Ascending aorta (tissue), 2 donors: ENCODE results near the gene COX10. TPM values are rescaled to one million over a fixed set of nuclear protein-coding genes. Genes with fewer than 3 reads are reported as not detected.
A peak's percentile ranks its signal among the peaks of the same experiment; 100 is the strongest.

Experiments used
- DNase-seq, 2 donors: peaks; one replicate each; pipeline ENCODE4 v3.0.0-alpha.2; 2019; ENCODE audit warnings: low spot score in 2 of 2
- H3K27ac ChIP-seq, 2 donors: fragments of 200-600 bp; sonication (generic); one replicate each; pipeline ENCODE4 v1.5.1; 2016 to 2017; ENCODE audit warnings: mild to moderate bottlenecking in 1 of 2
- H3K27me3 ChIP-seq: fragments of 200-600 bp; sonication (generic); one replicate; pipeline ENCODE4 v1.5.1; 2017
- H3K36me3 ChIP-seq, 2 donors: fragments of 200-600 bp; sonication (generic); one replicate each; pipeline ENCODE4 v1.5.1; 2016
- H3K4me1 ChIP-seq, 2 donors: fragments of 200-600 bp; sonication (generic); one replicate each; pipeline ENCODE4 v1.5.1; 2016 to 2017; ENCODE audit warnings: mild to moderate bottlenecking in 1 of 2
- H3K4me3 ChIP-seq, 2 donors: fragments of 200-600 bp; sonication (generic); one replicate each; pipeline ENCODE4 v1.5.1; 2016 to 2017; ENCODE audit warnings: mild to moderate bottlenecking in 1 of 2
- H3K9me3 ChIP-seq, 2 donors: fragments of 200-600 bp; sonication (generic); one replicate each; pipeline ENCODE4 v1.5.1; 2016
- CTCF ChIP-seq, 3 experiments: fragments of 200-600 bp in 2 of 3; fragments of 450-650 bp in 1 of 3; sonication (generic) in 2 of 3; IDR thresholded peaks; one replicate each; pipeline ENCODE4 v1.5.1; 2016 to 2019; ENCODE audit warnings: antibody characterized with exemption in 3 of 3, mild to moderate bottlenecking in 1 of 3, moderate library complexity in 1 of 3
- intact Hi-C: fragments of 100-400 bp; cut with DNase I; formaldehyde crosslinking; loops from one replicate; pipeline ENCODE4 v1.15.1; 2023
- total RNA-seq: library from RNA; depleted of rRNA; stranded (reverse); fragments of >200 nt; gene quantifications from one replicate; pipeline ENCODE4 v1.1.0, GENCODE V29; 2016

The COX10 gene
- total RNA-seq, 1 donor from 2014 or later, result 6.4 TPM

GRCh38 chr17:14211801-14212200, 142.5 kb downstream of the COX10 start:
- H3K9me3 ChIP-seq, result no peaks in the 10 kb centered on the region
- intact Hi-C loops, result no loop called here
- TF ChIP-seq CTCF (IDR thresholded peaks at IDR 0.05), result peak in 2 of 3 experiments; percentile 7 to 44
- no peak overlapping the region for H3K27ac ChIP-seq
- no peaks in the 10 kb centered on the region for H3K27me3 ChIP-seq
- H3K36me3 ChIP-seq, result peaks cover 8 to 10% of the 10 kb centered on the region in 2 donors
- no peak for DNase-seq
- no peak overlapping the region for H3K4me3 ChIP-seq
- no peaks in the 10 kb centered on the region for H3K4me1 ChIP-seq

- Histone ChIP-seq H3K9me3 (no peaks in the 10 kb centered on the region), H3K27me3 (no peaks in the 10 kb centered on the region), H3K36me3 (peaks cover 4 to 6% of the 10 kb centered on the region in 2 donors), H3K27ac (no peak overlapping the region), H3K4me1 (no peaks in the 10 kb centered on the region), H3K4me3 (no peak overlapping the region)
- intact Hi-C loops, result no loop called here
- TF ChIP-seq CTCF (IDR thresholded peaks at IDR 0.05), result no peak
- DNase-seq, result no peak
Measured at GRCh38 chr17:14212401-14212800, 143.1 kb downstream of the COX10 start.

GRCh38 chr17:14214271-14214670, 145.0 kb downstream of the COX10 start:
- H3K9me3 ChIP-seq, result no peaks in the 10 kb centered on the region
- H3K4me1 ChIP-seq, result no peaks in the 10 kb centered on the region
- no peak for DNase-seq
- intact Hi-C loops, result no loop called here
- no peak overlapping the region for H3K4me3 ChIP-seq
- no peak overlapping the region for H3K27ac ChIP-seq
- H3K27me3 ChIP-seq, result no peaks in the 10 kb centered on the region
- TF ChIP-seq CTCF (IDR thresholded peaks at IDR 0.05), result no peak
- no peaks in the 10 kb centered on the region for H3K36me3 ChIP-seq

GRCh38 chr17:14222611-14223010, 153.3 kb downstream of the COX10 start:
- TF ChIP-seq CTCF (IDR thresholded peaks at IDR 0.05), result no peak
- no peaks in the 10 kb centered on the region for H3K9me3 ChIP-seq
- H3K4me3 ChIP-seq, result no peak overlapping the region
- H3K4me1 ChIP-seq, result no peaks in the 10 kb centered on the region
- no peaks in the 10 kb centered on the region for H3K27me3 ChIP-seq
- intact Hi-C loops, result no loop called here
- no peaks in the 10 kb centered on the region for H3K36me3 ChIP-seq
- DNase-seq, result no peak
- no peak overlapping the region for H3K27ac ChIP-seq

- no peak for DNase-seq
- H3K4me1 ChIP-seq, result no peaks in the 10 kb centered on the region
- intact Hi-C loops, result no loop called here
Measured at GRCh38 chr17:14225254-14225980, 156.1 kb downstream of the COX10 start.

More at GRCh38 chr17:14225254-14225980, 156.1 kb downstream of the COX10 start:
- H3K27me3 ChIP-seq, result no peaks in the 10 kb centered on the region
- H3K36me3 ChIP-seq, result no peaks in the 10 kb centered on the region
- no peak for TF ChIP-seq CTCF (IDR thresholded peaks at IDR 0.05)
- no peak overlapping the region for H3K27ac ChIP-seq
- no peaks in the 10 kb centered on the region for H3K9me3 ChIP-seq
- H3K4me3 ChIP-seq, result no peak overlapping the region
